Measurements from ENCODE around the gene C2. TPM values are rescaled to one million over a fixed set of nuclear protein-coding genes. Genes with fewer than 3 reads are reported as not detected.
"Not testable (repeated sequence)": the region's sequence is repeated elsewhere in the genome, so short reads cannot be mapped to it uniquely, and the experiment has no call there.

C2 gene
- total RNA-seq, 1 donor from 2014 or later: 2.7 TPM

- no peak for TF ChIP-seq CTCF (IDR thresholded peaks at IDR 0.05; ENCODE audit: unreplicated experiment)
- DNase-seq (ENCODE audit: low spot score in 2 of 2, unreplicated experiment in 2 of 2): no peak
- no peaks in the 10 kb centered on the region for H3K27me3 Mint-ChIP-seq (ENCODE audit: low read depth)
- no peaks in the 10 kb centered on the region for H3K9me3 Mint-ChIP-seq
- H3K36me3 Mint-ChIP-seq: no peaks in the 10 kb centered on the region
- H3K27ac Mint-ChIP-seq: no peak overlapping the region
- peaks cover 6% of the 10 kb centered on the region for H3K4me1 Mint-ChIP-seq
- H3K4me3 Mint-ChIP-seq: no peak overlapping the region
Measured at GRCh38 chr6:31920811-31921210, 6.7 kb upstream of the C2 start.

- Mint-ChIP-seq H3K27ac (no peak overlapping the region), H3K9me3 (no peaks in the 10 kb centered on the region), H3K27me3 (ENCODE audit: low read depth) (peaks cover 12% of the 10 kb centered on the region), H3K36me3 (no peaks in the 10 kb centered on the region), H3K4me3 (no peak overlapping the region), H3K4me1 (peaks cover 4% of the 10 kb centered on the region)
- TF ChIP-seq CTCF (IDR thresholded peaks at IDR 0.05; ENCODE audit: unreplicated experiment): no peak
- no peak for DNase-seq (ENCODE audit: low spot score in 2 of 2, unreplicated experiment in 2 of 2)
Measured at GRCh38 chr6:31922942-31923341, 4.6 kb upstream of the C2 start.

- H3K4me3 Mint-ChIP-seq: no peak overlapping the region
- H3K27ac Mint-ChIP-seq: no peak overlapping the region
Measured at GRCh38 chr6:31927863-31928671, 550 bp downstream of the C2 start.

GRCh38 chr6:31928672-31928939, 1.1 kb downstream of the C2 start:
- no peak for TF ChIP-seq CTCF (IDR thresholded peaks at IDR 0.05; ENCODE audit: unreplicated experiment)
- Mint-ChIP-seq H3K4me3 (no peak overlapping the region), H3K4me1 (no peaks in the 10 kb centered on the region), H3K27me3 (ENCODE audit: low read depth) (peaks cover 21% of the 10 kb centered on the region), H3K9me3 (no peaks in the 10 kb centered on the region), H3K36me3 (no peaks in the 10 kb centered on the region), H3K27ac (no peak overlapping the region)
- DNase-seq (ENCODE audit: low spot score in 2 of 2, unreplicated experiment in 2 of 2): no peak

More at GRCh38 chr6:31927863-31928671, 550 bp downstream of the C2 start:
- H3K4me1 Mint-ChIP-seq: no peaks in the 10 kb centered on the region
- TF ChIP-seq CTCF (IDR thresholded peaks at IDR 0.05; ENCODE audit: unreplicated experiment): no peak
- no peaks in the 10 kb centered on the region for H3K9me3 Mint-ChIP-seq
- peaks cover 18% of the 10 kb centered on the region for H3K27me3 Mint-ChIP-seq (ENCODE audit: low read depth)
- DNase-seq (ENCODE audit: low spot score in 2 of 2, unreplicated experiment in 2 of 2): no peak
- no peaks in the 10 kb centered on the region for H3K36me3 Mint-ChIP-seq

GRCh38 chr6:31930962-31931361, 3.4 kb downstream of the C2 start:
- DNase-seq (ENCODE audit: low spot score in 2 of 2, unreplicated experiment in 2 of 2): no peak
- H3K4me3 Mint-ChIP-seq: no peak overlapping the region
- H3K27me3 Mint-ChIP-seq (ENCODE audit: low read depth): peaks cover 27% of the 10 kb centered on the region
- H3K27ac Mint-ChIP-seq: no peak overlapping the region
- H3K9me3 Mint-ChIP-seq: no peaks in the 10 kb centered on the region
- TF ChIP-seq CTCF (IDR thresholded peaks at IDR 0.05; ENCODE audit: unreplicated experiment): no peak
- H3K4me1 Mint-ChIP-seq: no peaks in the 10 kb centered on the region
- no peaks in the 10 kb centered on the region for H3K36me3 Mint-ChIP-seq

- not testable (repeated sequence) for H3K4me1 Mint-ChIP-seq; DNase-seq (ENCODE audit: low spot score in 2 of 2, unreplicated experiment in 2 of 2); H3K27ac Mint-ChIP-seq; H3K36me3 Mint-ChIP-seq; H3K9me3 Mint-ChIP-seq; H3K4me3 Mint-ChIP-seq
- peaks cover 23% of the 10 kb centered on the region for H3K27me3 Mint-ChIP-seq (ENCODE audit: low read depth)
Measured at GRCh38 chr6:31932137-31932536, 4.6 kb downstream of the C2 start.
